DOHH2 (cell line): ENCODE data around the gene KRT77.

ENCODE experiments used
- EZH2phosphoT487 ChIP-seq: fragments of 200-600 bp; sonication (generic); IDR thresholded peaks from 2 replicates; pipeline ENCODE4 v1.6.1; 2017; ENCODE audit warnings: borderline replicate concordance, mild to moderate bottlenecking, antibody characterized with exemption, low read length, moderate library complexity, mixed read lengths
- TF ChIP-seq, protein P1 (sequence below): fragments of 200-600 bp; sonication (generic); IDR thresholded peaks from one replicate; pipeline ENCODE4 v1.5.1; 2014; ENCODE audit warnings: antibody characterized with exemption, mild to moderate bottlenecking, low read depth, low read length; ENCODE audit not compliant: poor library complexity, severe bottlenecking

DNA sequence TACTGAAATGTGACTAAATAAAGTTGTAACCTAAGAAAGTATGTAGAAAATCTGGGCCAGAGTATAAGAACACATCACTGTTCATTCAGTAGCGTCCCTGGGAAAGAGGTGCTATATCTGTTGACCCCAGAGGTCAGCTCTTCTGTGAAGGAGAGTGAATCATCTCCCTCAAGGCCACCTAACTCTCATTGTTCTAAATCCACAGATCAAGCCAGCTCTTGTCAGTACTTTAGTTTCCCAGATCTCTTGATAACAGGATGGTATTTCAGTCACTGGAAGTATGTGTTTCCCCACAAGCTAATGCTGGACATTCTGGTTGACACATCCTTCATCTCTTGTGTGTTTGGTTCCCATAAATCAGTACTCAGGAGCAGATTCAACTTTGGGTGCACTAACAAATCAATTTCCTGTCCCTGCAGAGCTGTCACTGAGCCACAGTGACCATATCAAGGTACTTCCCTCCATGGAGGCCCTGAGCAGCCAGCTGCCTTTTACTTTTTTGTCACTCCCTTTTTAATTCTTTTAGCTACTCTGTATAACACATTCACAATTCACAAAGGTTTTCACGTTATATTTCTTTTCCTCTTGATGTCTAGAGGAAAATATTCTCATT, 30.9 kb downstream of the KRT77 start:
- TF ChIP-seq, protein P1, sequence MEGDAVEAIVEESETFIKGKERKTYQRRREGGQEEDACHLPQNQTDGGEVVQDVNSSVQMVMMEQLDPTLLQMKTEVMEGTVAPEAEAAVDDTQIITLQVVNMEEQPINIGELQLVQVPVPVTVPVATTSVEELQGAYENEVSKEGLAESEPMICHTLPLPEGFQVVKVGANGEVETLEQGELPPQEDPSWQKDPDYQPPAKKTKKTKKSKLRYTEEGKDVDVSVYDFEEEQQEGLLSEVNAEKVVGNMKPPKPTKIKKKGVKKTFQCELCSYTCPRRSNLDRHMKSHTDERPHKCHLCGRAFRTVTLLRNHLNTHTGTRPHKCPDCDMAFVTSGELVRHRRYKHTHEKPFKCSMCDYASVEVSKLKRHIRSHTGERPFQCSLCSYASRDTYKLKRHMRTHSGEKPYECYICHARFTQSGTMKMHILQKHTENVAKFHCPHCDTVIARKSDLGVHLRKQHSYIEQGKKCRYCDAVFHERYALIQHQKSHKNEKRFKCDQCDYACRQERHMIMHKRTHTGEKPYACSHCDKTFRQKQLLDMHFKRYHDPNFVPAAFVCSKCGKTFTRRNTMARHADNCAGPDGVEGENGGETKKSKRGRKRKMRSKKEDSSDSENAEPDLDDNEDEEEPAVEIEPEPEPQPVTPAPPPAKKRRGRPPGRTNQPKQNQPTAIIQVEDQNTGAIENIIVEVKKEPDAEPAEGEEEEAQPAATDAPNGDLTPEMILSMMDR = no peak
- no peak for TF ChIP-seq EZH2phosphoT487
